ENCODE results near the gene SLC22A15. TPM values are rescaled to one million over a fixed set of nuclear protein-coding genes. Genes with fewer than 3 reads are reported as not detected.

The SLC22A15 gene
- 0.30 and 0.34 TPM in 2 replicates for total RNA-seq

DNA sequence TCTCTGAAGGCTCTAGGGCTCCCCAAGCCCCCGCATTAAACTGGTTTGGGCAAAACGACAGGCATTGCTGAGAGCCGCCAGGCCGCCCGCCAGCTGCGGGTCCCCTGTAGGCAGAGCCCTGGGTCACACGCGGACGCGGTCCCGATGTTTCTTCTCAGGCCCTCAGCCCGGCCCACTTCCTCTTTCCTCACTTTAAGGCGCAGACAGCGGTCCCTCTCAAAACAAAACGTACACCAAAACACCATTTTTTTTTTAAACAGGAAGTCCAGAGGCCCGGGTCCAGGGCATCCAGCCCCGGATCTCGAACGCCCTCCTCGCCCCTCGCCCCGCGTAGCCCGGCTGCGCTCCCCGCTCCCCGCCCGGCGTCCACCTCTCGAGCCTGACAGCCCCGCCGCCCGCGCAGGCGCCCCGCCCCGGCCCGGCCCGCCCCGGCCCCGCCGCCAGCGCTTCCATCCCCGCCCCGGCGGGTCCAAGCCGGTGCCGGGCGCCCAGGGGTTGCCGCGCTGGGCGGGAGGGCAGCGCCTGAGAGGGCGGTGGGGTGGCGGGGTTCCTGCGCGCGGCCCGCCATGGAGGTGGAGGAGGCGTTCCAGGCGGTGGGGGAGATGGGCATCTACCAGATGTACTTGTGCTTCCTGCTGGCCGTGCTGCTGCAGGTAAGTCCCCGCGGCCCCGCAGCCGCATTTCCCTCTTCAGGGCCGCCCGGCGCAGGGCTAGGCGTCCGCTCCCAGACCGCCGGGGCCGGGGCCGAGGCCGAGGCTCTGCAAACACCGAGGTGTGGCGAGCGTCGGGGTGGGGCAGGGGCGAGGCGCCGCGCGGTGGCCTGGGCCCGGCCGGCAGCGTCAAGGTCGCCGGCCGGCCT, at the start of gene SLC22A15:
SLC22A15 (plus strand) TSS at position 452 of the 859 bp plus-strand sequence; CDS start at position 567, 115 bp downstream.

DNA sequence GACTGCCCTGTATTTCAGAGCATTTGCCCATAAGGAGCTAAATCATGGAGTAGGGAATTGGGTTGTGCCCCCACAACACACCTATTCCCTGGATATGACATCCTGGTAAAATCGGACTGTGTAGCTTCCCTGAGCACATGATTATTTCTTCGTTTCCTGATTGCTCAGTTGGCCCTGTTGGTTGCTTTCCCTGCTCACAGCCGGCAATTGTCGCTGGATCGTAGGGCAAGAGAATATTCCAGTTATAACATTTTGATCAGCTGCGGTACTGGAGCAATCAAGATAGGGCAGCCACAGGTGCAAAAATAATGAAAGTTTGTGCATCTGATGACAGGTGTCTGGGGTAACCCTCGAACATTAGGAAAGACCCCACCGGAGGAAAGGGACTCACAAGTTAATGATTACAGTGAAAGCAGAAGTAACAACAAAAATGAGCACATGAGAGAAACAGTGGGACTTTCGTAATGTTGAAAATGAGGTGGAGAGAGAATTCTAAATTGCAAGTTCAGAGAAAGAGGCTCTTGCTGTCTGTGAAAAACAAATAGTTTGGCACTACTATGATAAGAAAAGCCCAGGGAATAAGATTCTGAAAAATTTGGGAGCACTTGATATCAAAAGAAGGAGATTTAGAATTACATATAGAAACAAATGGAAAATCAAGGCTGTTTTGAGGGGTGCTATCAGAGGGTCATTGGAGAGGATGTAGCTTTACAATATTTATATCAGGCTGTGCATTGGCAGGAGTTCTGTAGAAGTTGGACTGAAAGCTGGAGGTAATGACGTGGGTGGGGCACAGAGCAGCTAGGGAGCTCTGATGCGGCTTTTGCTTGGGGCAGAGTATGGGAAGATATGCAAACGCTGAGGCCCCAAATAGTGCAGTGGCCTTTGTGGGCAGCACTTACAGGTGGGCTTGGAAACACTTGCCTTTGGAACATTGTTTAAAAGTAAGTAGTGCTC, 134.5 kb downstream of the SLC22A15 start, which contains the start of gene MAB21L3:
MAB21L3 (plus strand) TSS at position 833 of the 957 bp plus-strand sequence. CDS start 1,217 bp downstream, outside the sequence.

Other genes with a start within 250 kb of the SLC22A15 start
- not detected in 2 replicates for gene CASQ2, start 207.8 kb upstream of the SLC22A15 start, total RNA-seq
- not detected in 2 replicates for gene NHLH2, start 135.4 kb upstream of the SLC22A15 start, total RNA-seq
- gene MAB21L3, start 134.9 kb downstream of the SLC22A15 start, total RNA-seq = not detected in 2 replicates

Data from bronchus fibroblast of lung (primary cell).